GM21619 (cell line): ENCODE data around the gene OR6C76.

Experiments
- ATAC-seq: cut with Tn5 transposase; IDR thresholded peaks from one replicate; pipeline ENCODE4 v1.9.1; 2021; ENCODE audit not compliant: unreplicated experiment

Gene OR6C76

GRCh38 chr12:55467836-55468235, 41.8 kb downstream of the OR6C76 start:
- ATAC-seq, result no peak

- ATAC-seq, result no peak
Measured at GRCh38 chr12:55469291-55469690, 43.2 kb downstream of the OR6C76 start.

DNA sequence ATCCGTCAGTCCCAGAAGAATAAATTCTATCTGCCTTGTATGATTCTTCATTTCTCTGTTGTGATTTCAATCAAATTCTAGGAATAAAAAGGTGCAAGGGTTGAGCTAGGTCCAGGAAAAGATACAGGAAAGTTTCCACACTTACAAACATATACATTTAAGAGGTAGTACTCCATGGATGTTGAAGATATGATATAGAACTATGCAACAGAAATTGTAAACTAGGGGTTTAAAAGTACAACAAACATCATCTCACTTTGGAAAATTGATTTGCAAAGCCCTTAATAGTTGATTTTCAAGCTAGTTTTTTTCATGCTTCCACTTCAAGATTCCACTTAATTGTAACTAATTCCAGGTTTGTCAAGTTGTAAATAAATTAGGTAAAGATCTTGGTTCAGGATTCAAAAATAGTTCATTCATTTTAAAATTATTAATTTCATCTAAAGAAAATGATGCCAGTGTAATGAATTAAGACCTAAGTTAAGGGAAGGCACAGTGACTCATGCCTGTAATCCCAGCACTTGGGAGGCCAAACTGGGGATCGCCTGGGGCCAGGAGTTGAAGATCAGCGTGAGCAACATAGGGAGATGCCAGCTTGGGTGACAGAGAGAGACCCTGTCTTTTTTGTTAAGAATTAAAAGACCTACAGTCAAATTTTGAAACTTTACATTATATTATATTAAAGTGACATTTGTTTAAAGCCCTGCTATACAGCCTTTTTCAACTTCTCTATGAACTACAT, 44.2 kb downstream of the OR6C76 start, which contains the start of gene OR6C70:
OR6C70 (minus strand) TSS at position 51 of the 742 bp plus-strand sequence; CDS start at position 51, 0 bp downstream.
- no peak for ATAC-seq

DNA sequence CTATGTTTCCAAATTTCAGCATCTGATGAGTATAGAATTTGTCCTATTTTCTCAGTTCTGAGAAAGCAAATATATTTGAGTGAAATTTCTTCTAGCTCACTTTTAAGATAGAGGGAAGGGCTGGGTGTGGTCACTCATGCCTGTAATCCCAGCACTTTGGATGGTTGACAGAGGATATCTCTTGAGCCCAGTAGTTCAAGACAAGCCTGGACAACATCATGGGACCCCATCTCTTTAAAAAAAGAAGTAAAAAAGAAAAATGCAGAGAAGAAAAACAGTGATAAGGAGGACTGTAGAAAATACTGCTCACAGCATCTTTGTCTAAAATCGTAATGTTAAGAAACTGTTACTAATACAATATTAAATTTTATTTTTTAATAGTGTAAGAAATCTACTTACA, 46.2 kb downstream of the OR6C76 start:
- no peak for ATAC-seq
